Heart left ventricle (tissue), 13 donors: ENCODE results near the gene N4BP3.

Experiments
- CTCF ChIP-seq, 12 donors: fragments of 200-600 bp; sonication (generic) in 4 of 12; IDR thresholded peaks; one replicate each; pipeline versions ENCODE4 v1.5.0 to v1.8.0; 2018 to 2022; ENCODE audit warnings: antibody characterized with exemption in 12 of 12, mild to moderate bottlenecking in 5 of 12
- POLR2A ChIP-seq, 2 donors: fragments of 450-650 bp; IDR thresholded peaks; one replicate each; pipeline ENCODE4 v1.6.1; 2017; ENCODE audit warnings: antibody characterized with exemption in 2 of 2, mild to moderate bottlenecking in 2 of 2, moderate library complexity in 2 of 2
- donor health status: ischemic (EF 13 %, LVEDD 7.1; RV severe dilation, severe dysfunction).
- donor health status: DM: no; HTN: yes; CAD: no.
- donor health status: DM: no; HTN: no; CAD: no.
- donor health status: ischemic (EF 25% LVEDD 6.9; RV normal size, moderate dysfunction).
- donor health status: ischemic (EF 25% LVEDD 5.7; RV mildly dilated, moderate dysfunction).
- donor health status: ischemic (EF 35%, LVEDD 5.7; RV mildly dilated, moderate dysfunction).
- donor health status: nonischemic (EF 11% LVEDD 7.7; RV severe dilation, severe dysfunction).
- donor health status: DM: yes; HTN: yes; CAD: no.
- donor health status: PGD.
- donor health status: ischemic (EF 29% LVEDD 5.4; RV normal size, mild dysfunction).
- donor health status: nonischemic (EF 23%, LVEDD 6.1; RV moderate dilation, normal function).

DNA sequence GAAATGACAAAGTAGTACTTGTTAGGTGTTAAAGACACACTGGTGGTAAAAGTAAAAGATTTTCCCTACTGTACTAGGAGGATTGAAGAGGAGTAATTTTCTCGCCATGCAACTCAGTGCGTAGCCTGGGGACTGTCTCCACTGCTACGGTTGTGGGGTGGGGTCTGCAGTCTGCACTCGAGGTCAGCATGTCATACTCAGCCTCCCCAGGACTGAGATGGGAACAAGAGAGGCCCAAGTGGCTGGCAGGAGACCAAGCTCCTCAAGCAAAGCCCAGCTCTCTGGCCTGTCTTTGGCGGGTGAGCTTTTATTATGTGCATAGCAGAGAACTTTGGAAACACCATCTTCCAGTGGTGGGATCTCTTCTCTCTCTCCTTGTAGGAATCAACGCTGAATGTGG, 29.9 kb downstream of the N4BP3 start:
- TF ChIP-seq CTCF (IDR thresholded peaks at IDR 0.05) (no peak), POLR2A (IDR thresholded peaks at IDR 0.05) (no peak)
